Middle frontal gyrus (tissue), 1 donor: ENCODE results near the gene SMARCAL1.
A peak's percentile ranks its signal among the peaks of the same experiment; 100 is the strongest.
"Not testable (repeated sequence)": the region's sequence is repeated elsewhere in the genome, so short reads cannot be mapped to it uniquely, and the experiment has no call there.

Experiments used
- DNase-seq: peaks from one replicate; pipeline ENCODE4 v3.0.0-alpha.2; 2015; ENCODE audit warnings: low spot score; ENCODE audit errors: extremely low spot score

SMARCAL1 gene

DNA sequence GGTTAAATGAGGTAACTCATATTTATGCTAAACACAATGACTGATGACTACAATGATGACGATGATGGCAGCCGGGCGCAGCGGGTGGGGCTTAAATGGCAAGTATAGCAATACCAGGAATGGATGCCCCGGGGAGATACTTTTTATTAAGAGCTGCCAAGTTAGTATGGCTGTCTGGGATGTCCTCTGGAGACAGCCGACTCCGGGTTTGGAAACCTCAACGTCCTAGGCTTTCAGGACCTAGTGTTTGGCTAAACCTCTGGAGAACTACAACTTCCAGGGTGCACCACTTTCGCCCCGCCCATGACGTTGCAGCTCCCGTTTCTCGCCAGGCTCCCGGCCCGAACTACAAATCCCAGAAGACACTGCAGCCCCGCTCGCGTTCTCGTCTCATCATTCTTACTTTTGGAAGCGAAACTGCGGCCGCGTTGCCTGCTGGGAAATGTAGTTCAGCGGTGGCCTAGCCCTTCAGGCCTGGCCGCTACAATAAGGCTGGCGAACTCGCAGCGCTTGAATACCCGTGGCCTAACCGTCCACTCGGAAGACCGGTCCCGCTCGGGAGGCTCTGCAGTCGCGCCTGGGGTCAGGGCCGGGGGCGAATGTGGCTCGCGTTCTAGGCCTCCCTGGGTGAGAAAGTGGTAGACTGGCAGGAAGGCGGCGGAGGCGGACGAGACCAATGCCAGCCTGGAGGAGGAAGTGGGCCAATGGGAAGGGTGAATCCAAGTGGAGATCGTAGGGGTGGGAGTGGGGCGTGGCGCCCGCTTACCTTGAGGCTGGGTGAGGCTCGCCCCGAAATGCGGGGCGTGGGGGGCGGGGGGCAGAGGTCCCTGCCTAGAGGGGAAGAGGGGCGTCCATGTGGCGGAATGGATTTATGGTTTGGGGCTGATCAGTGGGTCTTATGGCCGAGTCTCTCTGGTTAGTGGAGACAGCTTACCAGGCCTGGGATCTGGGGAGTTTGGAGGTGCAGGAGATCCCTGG, at the start of gene SMARCAL1:
Gene SMARCAL1, plus strand, starts transcription at position 463 of the 978 bp plus-strand sequence. CDS start 2,221 bp downstream, outside the sequence.
- DNase-seq: peak; percentile 99

DNA sequence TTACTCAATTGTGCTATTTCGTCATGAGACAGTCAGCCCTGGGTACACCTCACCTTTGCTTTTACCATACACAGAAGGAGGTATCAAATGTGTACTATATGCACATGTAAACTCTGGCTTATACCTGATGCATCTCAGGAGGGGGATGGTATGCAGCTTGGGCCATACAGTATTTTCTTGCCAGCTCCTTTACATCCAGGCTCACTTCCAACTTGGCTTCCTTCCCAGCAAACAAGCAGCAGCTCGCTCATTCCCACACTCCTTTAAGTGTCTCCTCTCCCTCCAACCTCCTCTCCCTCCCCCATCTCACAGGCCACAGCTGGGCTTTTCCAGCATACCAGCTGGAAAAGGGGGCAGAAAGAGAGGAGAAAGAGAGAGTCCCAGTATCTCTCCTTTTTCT, 49.6 kb upstream of the SMARCAL1 start:
- DNase-seq: no peak

DNA sequence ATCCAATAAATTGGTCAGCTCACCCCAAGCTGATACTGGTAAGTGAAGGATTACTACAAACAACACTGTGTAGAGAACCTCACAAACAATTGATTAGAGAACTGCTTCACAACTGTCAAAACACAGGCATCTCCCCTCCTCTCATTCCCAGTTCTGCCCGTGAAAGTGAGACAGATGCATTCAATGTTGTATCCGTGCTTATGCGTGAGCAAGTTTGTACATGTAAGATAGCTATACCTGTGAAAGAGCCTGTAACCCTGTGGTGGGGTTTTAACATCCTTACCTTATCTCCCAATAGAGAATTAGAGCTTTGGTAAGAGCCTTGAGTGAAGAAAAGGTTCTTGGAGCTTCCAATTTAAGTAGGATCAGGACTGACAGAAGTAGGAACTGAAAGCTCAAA, 49.1 kb upstream of the SMARCAL1 start:
- no peak for DNase-seq

DNA sequence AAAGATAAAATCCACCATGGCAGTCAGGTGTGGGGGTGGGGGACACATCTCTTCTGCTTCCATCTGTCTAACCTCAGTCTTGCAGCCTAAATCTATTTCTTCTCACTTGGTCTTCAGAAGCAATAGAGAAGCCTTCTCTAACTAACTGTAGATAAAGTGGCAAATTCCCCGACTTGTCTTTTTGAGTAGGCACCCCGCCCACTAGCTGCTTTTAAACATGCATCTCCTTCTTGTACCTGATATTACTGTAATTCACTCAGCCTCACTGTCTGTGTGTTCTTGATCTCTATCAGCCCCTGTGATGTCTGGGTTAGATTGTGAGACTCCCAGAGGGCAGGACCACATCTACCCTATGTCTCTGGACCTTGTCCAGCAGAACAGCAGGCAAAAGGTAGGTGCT, 46.8 kb upstream of the SMARCAL1 start:
- DNase-seq: no peak

DNA sequence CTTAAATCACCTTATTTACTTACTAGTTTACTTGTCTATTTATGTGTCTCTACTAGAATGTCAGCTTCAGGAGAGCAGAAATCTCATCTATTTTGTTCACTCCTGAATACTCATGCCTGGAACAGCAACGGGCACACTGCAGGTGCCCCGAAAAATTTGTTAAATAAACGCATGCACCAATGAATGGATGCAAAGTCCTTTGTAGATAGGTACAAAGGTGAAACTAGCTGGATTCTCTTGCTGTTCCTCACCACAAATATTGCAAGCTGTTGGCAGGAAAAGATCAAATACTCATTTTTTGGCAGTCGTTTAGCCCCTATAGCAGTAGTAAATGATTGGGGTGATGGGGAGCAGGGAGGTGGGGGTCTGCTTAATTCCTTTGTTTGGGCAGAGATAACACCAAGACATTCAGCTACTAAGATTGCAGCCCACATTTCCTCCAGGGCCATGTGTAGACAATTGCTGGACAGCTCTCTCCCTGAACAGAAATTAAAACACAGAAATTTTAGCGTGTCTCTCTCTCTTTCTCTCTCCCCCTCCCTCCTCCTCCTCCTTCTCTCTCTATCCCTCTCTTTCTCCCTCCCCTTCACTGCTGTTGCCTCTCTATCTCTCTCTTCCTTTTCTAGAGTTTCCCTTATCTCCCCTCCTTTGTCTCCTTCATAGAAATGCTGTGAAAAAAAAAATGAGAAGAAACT, 45.4 kb upstream of the SMARCAL1 start:
- DNase-seq: no peak

DNA sequence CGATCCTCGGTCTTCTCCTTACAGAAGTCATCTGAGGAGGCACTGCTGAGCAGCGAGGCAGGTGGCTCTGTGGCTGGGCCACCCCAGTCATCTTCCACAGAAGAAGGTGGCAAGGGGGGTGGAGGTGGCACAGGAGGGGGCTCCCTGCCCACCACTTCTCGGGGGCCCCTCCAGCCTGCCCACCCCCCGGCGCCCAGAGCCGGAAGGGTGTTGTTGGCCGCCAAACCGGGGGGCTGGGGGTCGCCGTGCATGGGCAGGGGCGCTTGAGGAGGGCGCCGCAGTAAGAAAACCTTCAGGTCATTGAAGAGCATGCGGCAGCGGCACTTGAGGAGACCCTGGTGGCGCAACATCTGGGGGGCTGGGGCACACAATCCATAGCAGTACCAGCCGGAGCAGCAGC, 42.5 kb upstream of the SMARCAL1 start:
- no peak for DNase-seq

DNA sequence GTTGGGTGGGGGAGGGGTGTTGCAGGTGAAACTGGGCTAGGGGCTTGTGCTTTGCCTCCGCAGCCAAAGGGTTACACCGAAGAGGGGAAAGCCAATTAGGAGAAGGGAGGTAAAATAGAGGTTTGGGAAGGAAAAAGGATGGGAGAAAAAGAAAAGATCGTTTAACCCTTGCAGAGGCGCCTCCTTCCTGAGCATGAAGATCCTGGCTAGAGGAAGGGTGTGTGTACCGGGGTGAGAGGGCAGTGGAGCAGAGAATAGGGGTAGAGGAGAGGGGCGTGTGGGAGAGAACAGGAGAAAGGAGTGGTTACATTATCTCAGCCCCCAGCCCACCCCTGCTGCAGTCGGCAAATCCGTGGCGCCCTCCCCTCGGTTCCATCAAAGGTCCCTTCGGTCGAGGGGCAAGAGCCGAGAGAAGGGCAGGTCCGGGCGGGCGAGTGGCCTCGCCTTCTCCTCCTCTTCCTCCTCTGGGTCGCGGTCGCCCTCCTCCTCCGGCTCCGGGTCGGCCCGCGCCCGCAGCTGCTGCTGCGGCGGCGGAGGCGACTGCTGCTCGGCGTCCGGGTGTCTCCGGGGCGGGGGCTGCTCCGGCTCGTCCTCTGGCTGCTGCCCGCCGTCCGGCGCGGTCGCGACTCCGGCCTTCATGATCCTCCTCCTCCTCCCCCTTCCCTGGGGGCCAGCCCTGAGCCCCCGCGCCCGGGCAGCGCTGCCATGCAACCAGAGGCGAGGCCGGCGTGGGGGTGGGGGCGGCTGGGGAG, 41.1 kb upstream of the SMARCAL1 start:
- no peak for DNase-seq

DNA sequence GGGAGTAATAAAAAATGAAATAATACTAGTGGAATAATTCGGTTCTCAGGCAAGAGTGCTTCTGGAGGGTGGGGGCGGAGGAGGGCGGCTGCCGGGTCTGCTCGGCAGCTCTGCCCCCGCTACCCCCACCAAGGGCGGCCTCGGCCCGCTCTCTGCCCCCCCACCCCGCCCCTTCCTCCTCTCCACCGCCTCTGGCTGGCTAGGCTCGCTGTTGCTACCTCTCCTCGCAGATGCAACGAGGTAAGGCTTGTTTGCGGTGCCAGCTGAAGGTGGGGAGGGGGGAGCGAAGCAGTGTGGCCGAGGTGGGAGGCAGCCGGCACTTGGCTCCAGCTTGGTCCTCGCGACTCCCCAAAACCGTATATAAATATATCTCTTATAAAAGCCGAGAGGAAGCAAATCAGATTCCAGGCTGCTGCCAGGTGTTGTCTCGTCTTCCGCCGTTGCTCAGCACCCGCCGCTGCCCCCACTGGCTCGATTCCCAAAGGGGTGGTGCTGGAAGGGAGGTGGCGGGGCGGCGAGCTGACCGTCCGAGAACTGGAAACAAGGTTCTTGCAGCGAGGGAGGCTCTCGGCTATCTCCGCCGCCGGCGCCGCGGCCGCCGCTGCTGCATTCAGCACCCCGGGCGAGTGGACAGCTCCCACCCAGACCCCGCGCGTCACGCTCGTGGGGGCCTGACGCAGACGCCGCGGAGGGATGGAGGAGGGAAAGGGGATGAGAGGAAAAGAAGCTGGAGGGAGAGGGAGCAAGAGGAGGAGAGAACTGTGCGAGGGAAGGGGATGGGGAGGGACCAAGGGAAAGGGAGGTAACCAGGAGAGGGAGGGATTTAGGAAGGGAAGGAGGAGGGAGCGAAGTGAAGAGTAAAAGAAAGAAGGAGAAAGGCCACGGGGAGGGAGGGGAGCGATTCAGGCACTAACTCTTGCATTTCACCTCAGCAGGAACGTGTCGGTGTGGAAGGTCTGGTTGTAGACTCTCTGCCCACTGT, 40.3 kb upstream of the SMARCAL1 start, which contains the start of gene MARCHF4:
Gene MARCHF4, minus strand, starts transcription at position 763 of the 982 bp plus-strand sequence. CDS start 2,223 bp downstream, outside the sequence.
- peak; percentile 36 for DNase-seq

DNA sequence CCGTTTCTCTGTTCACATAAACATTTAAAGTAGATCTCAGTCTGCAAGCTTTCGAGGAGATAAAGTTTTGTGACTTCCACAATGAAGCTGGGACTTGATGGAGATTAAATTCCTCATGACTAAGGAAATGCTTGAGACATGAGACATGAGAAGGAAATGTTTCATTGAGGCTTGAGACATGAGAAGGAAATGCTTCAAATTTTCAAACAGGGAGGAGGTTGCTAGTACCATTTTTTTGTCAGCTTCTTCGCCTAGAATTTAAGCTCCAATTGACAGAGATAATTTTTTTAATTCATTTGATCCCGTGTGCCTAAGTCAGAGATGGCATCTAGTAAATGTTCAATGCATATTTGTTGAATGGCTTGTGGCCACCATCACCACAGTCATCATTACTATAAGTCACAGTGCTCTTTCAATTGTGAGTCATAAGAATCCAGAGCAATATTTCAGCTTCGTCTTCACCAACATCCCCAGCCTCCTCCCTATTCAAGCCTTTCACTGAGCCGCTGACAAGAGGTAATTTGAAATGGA, 39.5 kb upstream of the SMARCAL1 start:
- DNase-seq: no peak

DNA sequence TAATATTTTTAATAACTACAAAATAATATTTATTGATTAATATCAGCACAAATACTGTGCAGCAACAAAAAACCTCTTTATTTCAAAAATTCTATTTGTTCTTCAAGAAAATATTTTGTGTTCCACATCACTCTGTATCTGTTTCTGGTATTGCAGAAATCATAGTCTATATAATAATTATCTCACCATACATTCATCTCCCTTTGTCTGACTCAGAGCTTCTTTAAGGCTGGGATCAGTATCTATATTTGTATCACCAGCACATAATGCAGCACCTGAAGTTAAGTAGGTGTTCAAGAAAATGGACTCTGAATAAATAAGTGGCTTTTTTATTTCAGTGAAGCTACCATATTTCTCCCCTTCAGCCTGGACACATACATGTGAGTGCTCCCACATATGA, 38.4 kb upstream of the SMARCAL1 start:
- DNase-seq: no peak

DNA sequence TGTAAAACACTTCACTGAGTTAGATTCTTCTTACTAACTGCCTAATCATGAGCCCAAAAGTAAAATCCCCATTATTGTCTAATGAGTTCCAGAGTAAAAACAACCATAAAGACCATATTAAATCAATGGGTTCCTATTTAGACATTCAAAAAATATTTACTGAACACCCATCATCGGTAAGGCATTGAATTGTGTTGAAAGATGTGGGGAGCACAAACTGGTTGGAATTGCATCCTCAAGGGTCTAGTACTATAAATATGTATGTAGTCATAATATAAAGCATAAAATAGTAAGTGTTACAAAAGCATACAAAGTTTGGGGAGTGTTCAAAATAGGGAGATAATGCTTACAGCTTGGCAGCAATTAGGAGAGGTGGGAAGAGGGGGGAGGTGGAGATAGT, 37.0 kb upstream of the SMARCAL1 start:
- DNase-seq: no peak

DNA sequence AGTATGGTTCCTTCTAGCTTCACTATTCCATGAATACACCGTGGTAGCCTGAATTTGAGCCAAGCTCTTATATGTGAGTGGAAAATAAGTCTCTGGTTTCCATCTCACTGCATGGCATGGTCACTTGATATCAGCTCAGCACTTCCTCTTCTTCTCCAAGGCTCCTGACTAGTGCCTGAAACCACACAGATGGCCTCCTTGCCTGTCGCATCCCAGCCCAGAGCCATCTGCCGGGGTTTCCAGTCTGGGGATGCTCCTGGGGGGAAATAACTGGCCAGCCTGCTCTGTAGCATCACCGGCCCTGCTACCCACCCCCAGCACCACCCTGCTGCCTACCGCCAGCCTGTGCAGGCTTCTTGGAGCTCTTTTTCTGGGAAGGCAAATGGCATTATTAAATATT, 32.3 kb upstream of the SMARCAL1 start:
- no peak for DNase-seq

DNA sequence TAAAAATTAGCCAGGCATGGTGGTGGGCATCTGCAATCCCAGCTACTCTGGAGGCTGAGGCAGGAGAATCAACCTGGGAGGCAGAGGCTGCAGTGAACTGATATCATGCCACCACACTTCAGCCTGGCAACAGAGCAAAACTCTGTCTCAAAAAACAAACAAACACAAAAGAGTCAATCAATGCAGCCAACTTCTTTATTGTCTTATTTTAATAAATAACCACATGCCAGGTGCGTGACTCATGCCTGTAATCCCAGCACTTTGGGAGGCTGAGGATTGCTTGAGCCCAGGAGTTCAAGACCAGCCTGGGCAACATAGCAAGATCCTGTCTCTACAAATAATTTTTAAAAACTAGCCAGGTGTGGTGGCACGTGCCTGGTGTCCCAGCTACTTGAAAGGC, 27.9 kb upstream of the SMARCAL1 start:
- DNase-seq: not testable (repeated sequence)

DNA sequence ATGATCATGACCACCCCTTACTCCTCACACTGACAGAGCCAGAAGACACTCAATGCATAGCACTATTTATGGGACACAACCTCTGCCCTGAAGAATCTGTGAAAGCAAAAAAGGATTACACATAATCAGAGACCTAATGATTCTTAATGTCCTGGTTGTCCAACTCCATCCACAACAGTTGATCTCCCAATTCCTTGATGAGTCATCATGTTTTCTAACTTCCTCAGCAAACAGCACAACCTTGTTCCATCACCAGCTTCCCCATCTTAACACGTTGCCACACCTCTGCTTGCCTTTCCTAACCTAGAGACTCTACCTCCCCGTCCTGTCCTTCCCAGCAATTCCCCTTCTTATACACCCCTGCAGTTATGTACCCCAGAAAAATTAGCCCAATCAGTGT, 26.8 kb upstream of the SMARCAL1 start:
- no peak for DNase-seq

DNA sequence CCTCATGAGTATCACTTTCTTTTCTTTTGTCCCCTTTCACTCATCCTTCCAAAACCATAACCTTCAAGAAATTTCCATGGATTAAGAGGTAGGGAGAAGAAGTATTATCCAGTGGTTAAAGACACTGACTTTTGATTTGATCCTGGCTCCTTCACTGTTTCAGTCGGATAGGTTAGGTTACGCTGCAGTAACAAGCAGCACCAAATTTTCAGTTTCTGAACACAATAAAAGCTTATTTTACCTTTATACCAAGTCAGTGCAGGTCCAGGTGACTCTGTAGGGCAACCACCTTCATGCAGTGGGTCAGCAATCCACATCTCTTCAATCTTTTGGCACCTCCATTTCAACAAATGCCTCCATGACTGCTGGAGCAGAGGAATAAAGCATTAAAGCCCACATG, 25.0 kb upstream of the SMARCAL1 start:
- DNase-seq: no peak

DNA sequence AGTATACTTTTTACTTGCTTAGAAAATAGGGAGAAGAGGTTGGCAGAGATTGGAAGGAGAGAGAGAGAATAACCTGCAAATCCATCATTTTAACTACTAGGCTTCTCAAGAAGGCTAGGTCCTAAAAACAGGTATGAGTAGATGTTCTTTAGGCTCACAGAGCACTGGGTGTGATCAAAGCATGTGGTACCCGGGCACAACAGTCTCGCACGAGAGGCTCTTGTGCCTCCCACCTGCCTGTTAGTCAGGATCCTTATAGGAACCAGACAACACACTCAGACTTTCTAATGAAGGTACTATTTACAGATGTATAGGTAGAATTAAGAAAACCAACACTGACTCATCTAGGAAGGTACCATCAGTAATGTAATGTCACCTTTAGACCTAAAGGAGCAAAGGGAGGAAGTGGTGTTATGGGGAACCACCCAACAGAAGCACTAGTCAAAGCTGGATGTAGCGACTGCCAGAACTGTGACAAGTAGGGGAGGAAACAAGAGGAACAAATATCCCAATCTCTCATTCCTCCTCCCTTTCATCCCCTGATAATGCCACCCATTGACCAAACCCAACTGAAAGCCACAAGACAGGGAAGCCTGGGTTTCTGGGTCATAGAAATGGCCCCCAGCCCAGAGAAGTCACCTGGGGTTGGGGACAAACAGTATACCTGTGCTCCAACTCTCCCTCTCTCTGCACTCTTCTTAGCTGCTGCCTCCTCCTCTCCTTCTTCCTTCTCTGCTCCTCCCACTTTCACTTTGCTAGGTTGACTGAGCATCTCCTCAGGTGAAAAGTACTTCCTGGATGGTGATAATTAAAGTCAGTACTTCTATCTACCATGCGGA, 24.0 kb upstream of the SMARCAL1 start:
- DNase-seq: no peak

DNA sequence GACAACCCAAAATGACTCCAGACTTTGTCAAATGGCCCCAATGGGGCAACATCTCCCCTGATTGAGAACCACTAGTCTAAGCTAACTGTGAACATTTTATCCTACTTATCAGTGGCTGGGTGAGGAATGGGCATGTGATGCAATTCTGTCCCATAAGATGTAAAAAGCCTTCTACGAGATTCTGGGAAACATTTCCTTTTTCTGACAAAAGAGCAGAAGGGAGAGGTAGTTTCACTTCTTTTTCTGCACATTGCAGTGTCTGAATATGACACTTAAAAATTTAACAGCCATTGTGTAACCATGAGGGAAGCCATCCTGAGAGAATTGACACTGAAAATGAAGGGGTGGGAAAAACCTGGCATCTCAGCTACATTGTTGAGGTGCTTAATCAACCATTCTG, 22.7 kb upstream of the SMARCAL1 start:
- no peak for DNase-seq

DNA sequence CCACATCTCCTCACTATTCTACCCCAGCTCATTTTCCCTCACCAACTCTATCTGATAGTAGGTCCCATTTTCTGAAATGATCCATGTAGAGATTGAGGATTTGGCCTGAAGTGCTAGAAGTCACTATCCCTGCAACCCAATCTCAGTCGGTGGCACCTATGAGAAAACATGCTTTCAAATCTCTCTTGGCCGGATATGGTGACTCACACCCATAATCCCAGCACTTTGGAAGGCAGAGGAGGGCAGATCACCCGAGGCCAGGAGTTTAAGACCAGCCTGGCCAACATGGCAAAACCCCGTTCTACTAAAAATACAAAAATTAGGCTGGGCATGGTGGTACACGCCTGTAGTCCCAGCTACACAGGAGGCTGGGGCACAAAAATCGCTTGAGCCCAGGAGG, 20.9 kb upstream of the SMARCAL1 start:
- no peak for DNase-seq

DNA sequence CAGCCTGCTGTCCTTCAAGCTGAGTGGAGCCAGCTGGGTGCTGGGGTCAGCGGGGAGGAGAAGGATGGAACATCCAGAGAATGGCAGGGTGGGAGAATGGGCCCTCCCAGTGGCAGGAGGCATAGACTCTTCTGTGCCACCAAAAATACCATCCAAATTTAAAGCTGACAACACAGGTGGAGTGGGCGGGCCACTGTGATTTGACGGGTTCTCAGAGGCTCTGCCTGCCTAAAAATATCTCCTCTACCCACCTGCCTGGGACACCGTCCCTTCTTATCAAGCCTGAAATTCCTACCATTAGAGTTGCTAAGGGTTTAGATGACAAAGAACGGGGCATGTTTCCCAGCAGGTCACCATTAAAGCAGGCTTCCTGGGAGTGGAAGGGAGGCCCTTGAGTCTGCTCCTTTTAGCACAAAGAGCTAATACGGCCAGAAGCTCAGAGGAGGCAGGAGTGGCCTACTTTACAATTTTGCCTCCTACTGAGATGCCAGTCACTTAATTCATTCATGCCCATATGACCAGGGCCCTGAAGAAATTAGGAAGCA, 20.2 kb upstream of the SMARCAL1 start:
- DNase-seq: no peak
